ACHN (cell line): ENCODE measurements around the gene SMPD2.
A peak's percentile ranks its signal among the peaks of the same experiment; 100 is the strongest.

Experiments
- DNase-seq: peaks from one replicate; pipeline ENCODE4 v3.0.0-alpha.2; 2015
- in situ Hi-C: cut with HindIII; loops from 2 replicates; pipeline ENCODE4 v1.10.0; 2017; ENCODE audit warnings: low sequenced_read_pairs, low pct_ligation_motif_present, low pct_unique_long_range_greater_than_20kb

SMPD2 gene, protein sequence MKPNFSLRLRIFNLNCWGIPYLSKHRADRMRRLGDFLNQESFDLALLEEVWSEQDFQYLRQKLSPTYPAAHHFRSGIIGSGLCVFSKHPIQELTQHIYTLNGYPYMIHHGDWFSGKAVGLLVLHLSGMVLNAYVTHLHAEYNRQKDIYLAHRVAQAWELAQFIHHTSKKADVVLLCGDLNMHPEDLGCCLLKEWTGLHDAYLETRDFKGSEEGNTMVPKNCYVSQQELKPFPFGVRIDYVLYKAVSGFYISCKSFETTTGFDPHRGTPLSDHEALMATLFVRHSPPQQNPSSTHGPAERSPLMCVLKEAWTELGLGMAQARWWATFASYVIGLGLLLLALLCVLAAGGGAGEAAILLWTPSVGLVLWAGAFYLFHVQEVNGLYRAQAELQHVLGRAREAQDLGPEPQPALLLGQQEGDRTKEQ

GRCh38 chr6:109440331-109441068 is at the start of gene SMPD2, which contains the start of gene PPIL6:
SMPD2 (plus strand) TSS chr6:109440724; CDS start chr6:109441122, 398 bp downstream.
PPIL6 (minus strand) TSS chr6:109440628; CDS start chr6:109440590, 38 bp downstream.
- peak; percentile 89 for DNase-seq
- in situ Hi-C loops = no loop called here

DNA sequence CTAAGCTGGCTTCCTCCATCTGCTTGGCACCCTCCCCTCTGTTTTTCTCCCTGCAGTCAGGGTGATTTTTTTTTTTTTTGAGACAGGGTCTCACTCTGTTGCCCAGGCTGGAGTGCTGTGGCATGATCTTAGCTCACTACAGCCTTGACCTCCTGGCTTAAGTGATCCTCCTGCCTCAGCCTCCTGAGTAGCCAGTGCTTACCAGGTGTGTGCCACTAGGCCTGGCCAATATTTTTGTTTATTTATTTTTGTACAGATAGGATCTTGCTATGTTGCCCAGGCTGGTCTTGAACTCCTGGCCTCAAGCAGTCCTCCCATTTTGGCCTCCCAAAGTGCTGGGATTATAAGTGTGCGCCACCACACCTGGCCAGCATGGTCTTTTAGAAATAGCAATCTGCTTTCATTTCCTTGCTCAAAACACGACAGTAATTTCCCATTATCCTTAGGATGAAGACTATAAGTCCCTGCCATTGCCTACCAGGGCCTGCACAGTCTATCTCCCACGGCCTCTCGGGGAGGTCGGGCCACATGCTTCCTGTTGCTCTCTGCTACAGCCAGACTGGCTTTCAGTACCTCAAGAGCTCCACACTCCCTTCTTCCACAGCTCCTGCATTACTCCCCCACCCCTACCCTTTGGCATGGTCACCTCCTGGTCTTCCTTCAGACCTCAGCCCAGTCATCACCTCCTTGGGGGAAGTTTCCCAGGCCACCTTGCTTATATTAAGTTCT is 47.2 kb upstream of the SMPD2 start:
- DNase-seq = no peak
- in situ Hi-C loops = no loop called here

GRCh38 chr6:109393886-109394281 is 46.6 kb upstream of the SMPD2 start:
- in situ Hi-C loops = no loop called here
- no peak for DNase-seq

GRCh38 chr6:109396046-109396718 is 44.3 kb upstream of the SMPD2 start:
- no peak for DNase-seq
- in situ Hi-C loops = no loop called here

DNA sequence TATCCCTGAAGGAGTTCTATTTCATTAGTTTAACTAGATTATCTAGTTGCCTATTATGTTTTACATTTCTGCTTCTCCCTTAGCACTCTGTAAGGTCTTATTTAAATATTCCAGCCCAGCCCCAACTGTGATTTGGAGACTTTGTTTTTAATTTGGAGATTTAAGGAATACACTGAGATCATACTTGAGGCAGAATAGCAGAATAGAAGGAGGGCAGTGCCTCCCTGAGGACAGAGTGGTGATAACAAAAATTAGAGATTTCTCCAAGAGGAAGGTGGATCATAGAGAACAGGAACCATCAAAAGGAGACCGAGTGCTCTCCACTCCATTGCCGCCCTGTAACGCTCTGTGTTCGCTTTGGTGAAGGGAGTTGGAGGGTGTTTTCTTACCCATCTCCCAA is 43.5 kb upstream of the SMPD2 start:
- in situ Hi-C loops = no loop called here
- no peak for DNase-seq

- in situ Hi-C loops = no loop called here
- DNase-seq = no peak
These were observed 34.3 kb upstream of the SMPD2 start for GRCh38 chr6:109406196-109406595.

- no peak for DNase-seq
- in situ Hi-C loops = no loop called here
These were observed 29.5 kb upstream of the SMPD2 start for GRCh38 chr6:109411034-109411433.

DNA sequence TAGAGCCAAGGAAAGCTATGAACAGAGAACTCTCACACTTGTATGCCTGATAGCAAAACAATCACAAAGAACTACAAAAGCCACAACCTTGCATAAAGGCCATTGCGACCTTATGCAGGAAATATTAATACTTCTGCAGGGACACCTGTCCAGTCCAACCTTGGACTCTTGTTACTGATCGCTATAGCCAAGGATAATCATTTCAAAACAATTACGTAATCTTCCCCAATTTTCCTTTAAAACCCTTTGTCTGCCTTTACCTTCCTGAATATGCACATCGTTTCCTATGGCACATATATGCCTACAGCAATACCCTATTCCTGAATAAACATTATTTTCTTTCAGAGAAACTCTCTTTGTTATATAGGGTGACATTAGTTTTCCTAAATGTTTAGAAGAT is 22.9 kb upstream of the SMPD2 start:
- no peak for DNase-seq
- in situ Hi-C loops = no loop called here

DNA sequence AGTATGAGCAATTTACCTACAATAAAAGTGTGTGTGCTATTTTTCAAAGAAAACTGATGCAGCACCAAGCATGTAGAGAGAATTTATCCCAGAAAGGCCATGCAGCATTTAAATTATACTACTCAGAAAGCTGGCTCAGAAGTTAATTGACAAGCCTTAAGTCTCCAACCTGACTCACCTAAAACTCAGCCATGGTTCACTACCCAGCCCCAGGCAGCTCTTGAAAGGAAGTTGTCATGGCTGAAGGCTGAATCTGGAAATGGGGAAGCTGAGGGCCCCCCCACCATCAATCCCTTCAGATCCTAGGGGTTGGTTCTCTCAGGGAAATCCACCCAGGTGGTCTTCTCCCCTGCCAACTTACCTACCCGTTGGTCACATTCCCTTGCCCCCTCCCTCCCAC is 19.8 kb upstream of the SMPD2 start:
- in situ Hi-C loops = no loop called here
- peak; percentile 76 for DNase-seq

DNA sequence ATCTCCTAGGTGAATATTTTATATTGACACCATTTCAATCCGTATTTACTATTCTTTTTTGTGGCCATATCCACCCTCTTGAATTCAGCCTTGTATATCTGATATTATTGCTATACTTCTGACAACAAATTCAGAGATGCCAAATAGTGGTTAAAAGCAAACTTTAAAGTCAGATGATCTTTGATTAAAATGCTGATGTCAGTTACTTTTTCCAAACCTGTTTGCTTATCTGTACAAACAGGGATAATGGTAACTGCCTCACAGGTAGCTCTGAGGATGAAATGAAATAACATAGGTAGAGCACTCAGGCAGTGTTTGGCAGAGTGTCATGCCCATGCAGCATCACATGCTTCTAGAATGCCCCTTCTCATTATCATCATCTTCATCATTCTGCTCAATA is 19.3 kb upstream of the SMPD2 start:
- DNase-seq = no peak
- in situ Hi-C loops = no loop called here

DNA sequence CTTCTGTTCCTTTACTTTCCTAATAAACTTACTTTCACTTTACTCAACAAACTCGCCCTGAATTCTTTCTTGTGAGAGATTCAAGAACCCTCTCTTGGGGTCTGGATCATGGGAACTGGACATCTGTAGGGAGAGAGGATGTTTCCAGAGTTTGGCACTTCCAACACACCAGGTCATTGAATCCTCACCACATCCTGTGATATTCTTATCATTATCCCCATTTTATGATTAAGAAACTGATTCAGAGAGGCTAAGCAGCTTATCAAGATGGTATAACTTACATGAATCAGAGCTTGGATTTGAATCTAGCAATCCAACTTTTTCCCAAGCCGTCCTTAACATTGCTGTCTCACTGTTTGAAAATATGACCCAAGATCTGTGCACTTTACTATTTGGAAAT is 15.6 kb upstream of the SMPD2 start:
- in situ Hi-C loops = no loop called here
- DNase-seq = peak; percentile 5

- in situ Hi-C loops = no loop called here
- no peak for DNase-seq
These were observed 11.5 kb upstream of the SMPD2 start for GRCh38 chr6:109428889-109429477.

DNA sequence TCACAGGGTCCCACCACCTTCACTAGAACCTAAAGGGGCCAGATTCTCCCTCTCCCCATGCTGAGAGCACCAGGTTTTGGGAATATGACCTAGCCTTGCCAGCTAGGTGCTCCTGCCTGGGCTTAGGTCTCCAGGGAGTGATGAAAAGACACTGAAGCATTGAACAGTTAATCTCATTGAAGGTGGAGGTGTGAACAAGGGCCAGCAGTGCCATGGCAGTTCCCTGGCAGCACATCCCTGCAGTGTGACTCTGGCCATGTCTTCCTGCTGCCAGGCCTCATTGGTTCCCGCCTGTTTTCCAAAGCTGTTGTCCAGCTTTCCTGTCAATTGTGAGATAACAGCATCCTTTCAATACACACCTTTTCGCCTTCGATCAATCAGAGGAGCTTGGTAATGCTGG is 11.0 kb upstream of the SMPD2 start:
- in situ Hi-C loops = no loop called here
- DNase-seq = no peak

GRCh38 chr6:109434456-109434855 is 6.1 kb upstream of the SMPD2 start:
- DNase-seq = no peak
- in situ Hi-C loops = no loop called here

- DNase-seq = no peak
- in situ Hi-C loops = no loop called here
These were observed 4.5 kb upstream of the SMPD2 start for GRCh38 chr6:109436041-109436440.

DNA sequence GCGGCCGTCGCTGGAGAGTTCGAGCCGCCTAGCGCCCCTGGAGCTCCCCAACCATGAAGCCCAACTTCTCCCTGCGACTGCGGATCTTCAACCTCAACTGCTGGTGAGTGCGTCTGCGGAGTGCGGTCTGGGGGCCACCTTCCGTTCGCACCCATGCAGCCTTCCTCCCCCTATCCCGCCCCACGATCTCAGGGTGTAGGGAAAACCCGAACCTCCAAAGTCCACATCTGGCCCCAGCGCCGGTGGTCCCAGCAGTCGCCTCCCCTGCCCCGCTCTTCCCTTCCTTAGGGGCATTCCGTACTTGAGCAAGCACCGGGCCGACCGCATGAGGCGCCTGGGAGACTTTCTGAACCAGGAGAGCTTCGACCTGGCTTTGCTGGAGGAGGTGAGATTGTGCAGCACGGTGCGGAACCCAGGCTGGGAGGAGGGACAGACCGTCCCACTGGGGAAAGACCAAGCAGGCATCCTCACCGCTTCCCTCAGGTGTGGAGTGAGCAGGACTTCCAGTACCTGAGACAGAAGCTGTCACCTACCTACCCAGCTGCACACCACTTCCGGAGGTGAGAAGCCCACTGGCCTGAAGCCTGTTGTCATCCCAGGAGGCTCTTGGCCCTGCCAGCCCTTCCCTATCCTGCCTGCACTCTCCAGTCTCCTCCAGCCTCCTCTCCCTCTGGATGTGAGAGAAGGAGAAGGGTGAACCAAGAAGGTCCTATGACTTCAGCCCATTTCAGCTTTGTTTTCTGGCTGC is 719 bp downstream of the SMPD2 start:
- peak; percentile 46 for DNase-seq
- in situ Hi-C loops = no loop called here

DNA sequence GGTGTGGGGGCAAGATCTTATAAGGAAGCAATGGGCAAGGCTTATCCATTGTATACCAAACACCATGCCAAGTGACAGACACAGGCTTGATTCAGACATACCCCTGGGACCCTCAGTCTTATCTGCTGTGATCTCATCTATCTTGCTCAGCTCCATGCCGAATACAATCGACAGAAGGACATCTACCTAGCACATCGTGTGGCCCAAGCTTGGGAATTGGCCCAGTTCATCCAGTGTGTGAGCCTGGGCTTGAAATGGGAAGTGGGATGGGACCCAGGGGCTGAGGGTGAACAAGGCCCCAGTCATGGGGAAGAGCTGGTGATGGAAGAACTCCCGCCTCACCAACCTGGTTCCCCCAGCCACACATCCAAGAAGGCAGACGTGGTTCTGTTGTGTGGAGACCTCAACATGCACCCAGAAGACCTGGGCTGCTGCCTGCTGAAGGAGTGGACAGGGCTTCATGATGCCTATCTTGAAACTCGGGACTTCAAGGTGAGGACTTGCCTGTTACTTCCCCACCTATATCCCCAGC is 1.9 kb downstream of the SMPD2 start:
- in situ Hi-C loops = no loop called here

More for the DNA sequence above, 1.9 kb downstream of the SMPD2 start:
- DNase-seq = no peak
